IPS-15b (cell line): ENCODE data around the gene PMVK.

ENCODE experiments used
- H3K27me3 ChIP-seq: one replicate; pipeline ENCODE4 v1.6.1; 2013; ENCODE audit warnings: low read length; ENCODE audit not compliant: control insufficient read depth, insufficient read depth
- H3K36me3 ChIP-seq: one replicate; pipeline ENCODE4 v1.6.1; 2013; ENCODE audit warnings: low read length; ENCODE audit not compliant: control insufficient read depth, insufficient read depth
- H3K4me1 ChIP-seq: one replicate; pipeline ENCODE4 v1.6.1; 2013; ENCODE audit warnings: mild to moderate bottlenecking, low read length; ENCODE audit not compliant: control insufficient read depth, insufficient read depth
- H3K4me3 ChIP-seq: one replicate; pipeline ENCODE4 v1.5.1; 2013; ENCODE audit warnings: low read depth, low read length
- H3K9ac ChIP-seq: one replicate; pipeline ENCODE4 v1.6.1; 2013; ENCODE audit warnings: low read depth, mild to moderate bottlenecking, low read length
- H3K9me3 ChIP-seq: one replicate; pipeline ENCODE4 v1.6.1; 2013; ENCODE audit warnings: mild to moderate bottlenecking, low read length; ENCODE audit not compliant: control insufficient read depth, insufficient read depth

The PMVK gene

GRCh38 chr1:154955039-154955717, 18.7 kb upstream of the PMVK start:
- Histone ChIP-seq H3K9me3 (no peaks in the 10 kb centered on the region), H3K36me3 (peaks cover 13% of the 10 kb centered on the region), H3K4me1 (peaks cover 14% of the 10 kb centered on the region), H3K27me3 (no peaks in the 10 kb centered on the region), H3K4me3 (peak overlapping the region; percentile 75), H3K9ac (no peak overlapping the region)

GRCh38 chr1:154954541-154954940, 18.0 kb upstream of the PMVK start:
- peaks cover 14% of the 10 kb centered on the region for H3K4me1 ChIP-seq
- peaks cover 10% of the 10 kb centered on the region for H3K36me3 ChIP-seq
- no peak overlapping the region for H3K4me3 ChIP-seq
- H3K9me3 ChIP-seq = no peaks in the 10 kb centered on the region
- no peaks in the 10 kb centered on the region for H3K27me3 ChIP-seq
- H3K9ac ChIP-seq = no peak overlapping the region

- Histone ChIP-seq H3K4me1 (peaks cover 14% of the 10 kb centered on the region), H3K9ac (no peak overlapping the region)
Observed at GRCh38 chr1:154953611-154954038, 17.1 kb upstream of the PMVK start.

GRCh38 chr1:154952664-154953063, 16.1 kb upstream of the PMVK start:
- Histone ChIP-seq H3K9me3 (no peaks in the 10 kb centered on the region), H3K4me3 (no peak overlapping the region), H3K9ac (no peak overlapping the region), H3K4me1 (peaks cover 14% of the 10 kb centered on the region), H3K27me3 (no peaks in the 10 kb centered on the region), H3K36me3 (peaks cover 3% of the 10 kb centered on the region)

More at GRCh38 chr1:154953611-154954038, 17.1 kb upstream of the PMVK start:
- Histone ChIP-seq H3K4me3 (no peak overlapping the region), H3K9me3 (no peaks in the 10 kb centered on the region), H3K27me3 (no peaks in the 10 kb centered on the region), H3K36me3 (peaks cover 4% of the 10 kb centered on the region)

- no peaks in the 10 kb centered on the region for H3K27me3 ChIP-seq
- no peaks in the 10 kb centered on the region for H3K9me3 ChIP-seq
- H3K4me1 ChIP-seq = peaks cover 12% of the 10 kb centered on the region
- no peak overlapping the region for H3K4me3 ChIP-seq
- peaks cover 3% of the 10 kb centered on the region for H3K36me3 ChIP-seq
- H3K9ac ChIP-seq = no peak overlapping the region
Observed at GRCh38 chr1:154951901-154952657, 15.6 kb upstream of the PMVK start.

- Histone ChIP-seq H3K9ac (no peak overlapping the region), H3K27me3 (no peaks in the 10 kb centered on the region)
Observed at GRCh38 chr1:154948079-154948478, 11.6 kb upstream of the PMVK start.

GRCh38 chr1:154945962-154946850, 9.7 kb upstream of the PMVK start:
- peaks cover 3% of the 10 kb centered on the region for H3K36me3 ChIP-seq

More at GRCh38 chr1:154948079-154948478, 11.6 kb upstream of the PMVK start:
- H3K4me1 ChIP-seq = no peaks in the 10 kb centered on the region
- no peak overlapping the region for H3K4me3 ChIP-seq
- peaks cover 3% of the 10 kb centered on the region for H3K36me3 ChIP-seq
- no peaks in the 10 kb centered on the region for H3K9me3 ChIP-seq

GRCh38 chr1:154945160-154945961, 8.8 kb upstream of the PMVK start:
- no peaks in the 10 kb centered on the region for H3K9me3 ChIP-seq
- H3K4me3 ChIP-seq = no peak overlapping the region
- no peaks in the 10 kb centered on the region for H3K4me1 ChIP-seq
- no peaks in the 10 kb centered on the region for H3K27me3 ChIP-seq
- H3K9ac ChIP-seq = no peak overlapping the region
- H3K36me3 ChIP-seq = peaks cover 3% of the 10 kb centered on the region

More at GRCh38 chr1:154945962-154946850, 9.7 kb upstream of the PMVK start:
- no peak overlapping the region for H3K4me3 ChIP-seq
- H3K9ac ChIP-seq = no peak overlapping the region
- H3K4me1 ChIP-seq = no peaks in the 10 kb centered on the region
- no peaks in the 10 kb centered on the region for H3K9me3 ChIP-seq
- no peaks in the 10 kb centered on the region for H3K27me3 ChIP-seq

GRCh38 chr1:154944401-154945159, 8.1 kb upstream of the PMVK start:
- Histone ChIP-seq H3K4me1 (peaks cover 4% of the 10 kb centered on the region), H3K36me3 (peaks cover 3% of the 10 kb centered on the region), H3K27me3 (no peaks in the 10 kb centered on the region), H3K9me3 (no peaks in the 10 kb centered on the region), H3K4me3 (no peak overlapping the region), H3K9ac (no peak overlapping the region)

- H3K9ac ChIP-seq = no peak overlapping the region
- no peaks in the 10 kb centered on the region for H3K27me3 ChIP-seq
- H3K4me1 ChIP-seq = peaks cover 4% of the 10 kb centered on the region
- H3K4me3 ChIP-seq = no peak overlapping the region
- peaks cover 3% of the 10 kb centered on the region for H3K36me3 ChIP-seq
- no peaks in the 10 kb centered on the region for H3K9me3 ChIP-seq
Observed at GRCh38 chr1:154943649-154944400, 7.3 kb upstream of the PMVK start.
